ENCODE data around the gene ZBTB38.

DNA sequence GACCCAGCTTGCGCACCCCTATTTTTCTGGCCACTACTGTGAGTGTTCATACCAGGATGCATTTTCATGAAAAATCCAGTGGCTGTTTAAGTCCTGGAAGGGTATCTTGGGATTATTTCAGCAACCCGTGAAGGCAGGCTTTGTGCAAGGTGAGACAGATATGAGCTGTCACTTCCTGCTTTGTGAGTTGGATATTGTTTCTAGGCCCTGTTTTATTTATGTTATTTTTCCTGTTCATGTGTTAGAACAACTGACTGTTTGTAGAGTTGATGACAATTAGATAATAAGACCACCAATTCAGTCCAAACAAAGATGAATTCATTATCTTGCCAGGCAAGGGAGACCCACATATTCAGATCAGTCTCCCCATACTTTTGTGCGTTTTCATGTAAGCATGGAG, 42.5 kb downstream of the ZBTB38 start:
- TF ChIP-seq, protein P1, sequence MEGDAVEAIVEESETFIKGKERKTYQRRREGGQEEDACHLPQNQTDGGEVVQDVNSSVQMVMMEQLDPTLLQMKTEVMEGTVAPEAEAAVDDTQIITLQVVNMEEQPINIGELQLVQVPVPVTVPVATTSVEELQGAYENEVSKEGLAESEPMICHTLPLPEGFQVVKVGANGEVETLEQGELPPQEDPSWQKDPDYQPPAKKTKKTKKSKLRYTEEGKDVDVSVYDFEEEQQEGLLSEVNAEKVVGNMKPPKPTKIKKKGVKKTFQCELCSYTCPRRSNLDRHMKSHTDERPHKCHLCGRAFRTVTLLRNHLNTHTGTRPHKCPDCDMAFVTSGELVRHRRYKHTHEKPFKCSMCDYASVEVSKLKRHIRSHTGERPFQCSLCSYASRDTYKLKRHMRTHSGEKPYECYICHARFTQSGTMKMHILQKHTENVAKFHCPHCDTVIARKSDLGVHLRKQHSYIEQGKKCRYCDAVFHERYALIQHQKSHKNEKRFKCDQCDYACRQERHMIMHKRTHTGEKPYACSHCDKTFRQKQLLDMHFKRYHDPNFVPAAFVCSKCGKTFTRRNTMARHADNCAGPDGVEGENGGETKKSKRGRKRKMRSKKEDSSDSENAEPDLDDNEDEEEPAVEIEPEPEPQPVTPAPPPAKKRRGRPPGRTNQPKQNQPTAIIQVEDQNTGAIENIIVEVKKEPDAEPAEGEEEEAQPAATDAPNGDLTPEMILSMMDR (IDR thresholded peaks at IDR 0.05; ENCODE audit: poor library complexity, severe bottlenecking): no peak
- no peak for TF ChIP-seq POLR2AphosphoS5 (IDR thresholded peaks at IDR 0.05)
- TF ChIP-seq EP300 (conservative IDR thresholded peaks at IDR 0.05; ENCODE audit: poor library complexity, severe bottlenecking): no peak
- no peak for TF ChIP-seq EZH2 (IDR thresholded peaks at IDR 0.05; ENCODE audit: borderline replicate concordance, insufficient read depth, low read length, poor library complexity, severe bottlenecking)
- TF ChIP-seq SMC3 (conservative IDR thresholded peaks at IDR 0.05; ENCODE audit: poor library complexity): no peak
- no peak for TF ChIP-seq TAF1 (IDR thresholded peaks at IDR 0.05; ENCODE audit: low read depth)
- TF ChIP-seq, protein P2, sequence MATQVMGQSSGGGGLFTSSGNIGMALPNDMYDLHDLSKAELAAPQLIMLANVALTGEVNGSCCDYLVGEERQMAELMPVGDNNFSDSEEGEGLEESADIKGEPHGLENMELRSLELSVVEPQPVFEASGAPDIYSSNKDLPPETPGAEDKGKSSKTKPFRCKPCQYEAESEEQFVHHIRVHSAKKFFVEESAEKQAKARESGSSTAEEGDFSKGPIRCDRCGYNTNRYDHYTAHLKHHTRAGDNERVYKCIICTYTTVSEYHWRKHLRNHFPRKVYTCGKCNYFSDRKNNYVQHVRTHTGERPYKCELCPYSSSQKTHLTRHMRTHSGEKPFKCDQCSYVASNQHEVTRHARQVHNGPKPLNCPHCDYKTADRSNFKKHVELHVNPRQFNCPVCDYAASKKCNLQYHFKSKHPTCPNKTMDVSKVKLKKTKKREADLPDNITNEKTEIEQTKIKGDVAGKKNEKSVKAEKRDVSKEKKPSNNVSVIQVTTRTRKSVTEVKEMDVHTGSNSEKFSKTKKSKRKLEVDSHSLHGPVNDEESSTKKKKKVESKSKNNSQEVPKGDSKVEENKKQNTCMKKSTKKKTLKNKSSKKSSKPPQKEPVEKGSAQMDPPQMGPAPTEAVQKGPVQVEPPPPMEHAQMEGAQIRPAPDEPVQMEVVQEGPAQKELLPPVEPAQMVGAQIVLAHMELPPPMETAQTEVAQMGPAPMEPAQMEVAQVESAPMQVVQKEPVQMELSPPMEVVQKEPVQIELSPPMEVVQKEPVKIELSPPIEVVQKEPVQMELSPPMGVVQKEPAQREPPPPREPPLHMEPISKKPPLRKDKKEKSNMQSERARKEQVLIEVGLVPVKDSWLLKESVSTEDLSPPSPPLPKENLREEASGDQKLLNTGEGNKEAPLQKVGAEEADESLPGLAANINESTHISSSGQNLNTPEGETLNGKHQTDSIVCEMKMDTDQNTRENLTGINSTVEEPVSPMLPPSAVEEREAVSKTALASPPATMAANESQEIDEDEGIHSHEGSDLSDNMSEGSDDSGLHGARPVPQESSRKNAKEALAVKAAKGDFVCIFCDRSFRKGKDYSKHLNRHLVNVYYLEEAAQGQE (IDR thresholded peaks at IDR 0.05; ENCODE audit: borderline replicate concordance): no peak
- no peak for TF ChIP-seq MXI1 (conservative IDR thresholded peaks at IDR 0.05; ENCODE audit: poor library complexity, severe bottlenecking)

Data from neural cell (in vitro differentiated cells).